Stimulated activated CD4-positive, alpha-beta T cell treated with anti-CD3 and anti-CD28 coated beads, Interleukin-1b, Interleukin-23, amount 100 ng/mL, for 1 hour (primary cell): ENCODE measurements around the gene C19orf33.
A peak's percentile ranks its signal among the peaks of the same experiment; 100 is the strongest.
"Not testable (repeated sequence)": the region's sequence is repeated elsewhere in the genome, so short reads cannot be mapped to it uniquely, and the experiment has no call there.

ENCODE experiments used
- DNase-seq, 2 donors: peaks; one replicate each; pipeline ENCODE4 v3.0.0-alpha.2; 2020; ENCODE audit warnings: low read depth in 2 of 2

C19orf33 gene

GRCh38 chr19:38303517-38304351 lies at the start of gene C19orf33:
C19orf33 (plus strand) TSS chr19:38304251; CDS start chr19:38304262, 11 bp downstream.
- DNase-seq = no peak

DNA sequence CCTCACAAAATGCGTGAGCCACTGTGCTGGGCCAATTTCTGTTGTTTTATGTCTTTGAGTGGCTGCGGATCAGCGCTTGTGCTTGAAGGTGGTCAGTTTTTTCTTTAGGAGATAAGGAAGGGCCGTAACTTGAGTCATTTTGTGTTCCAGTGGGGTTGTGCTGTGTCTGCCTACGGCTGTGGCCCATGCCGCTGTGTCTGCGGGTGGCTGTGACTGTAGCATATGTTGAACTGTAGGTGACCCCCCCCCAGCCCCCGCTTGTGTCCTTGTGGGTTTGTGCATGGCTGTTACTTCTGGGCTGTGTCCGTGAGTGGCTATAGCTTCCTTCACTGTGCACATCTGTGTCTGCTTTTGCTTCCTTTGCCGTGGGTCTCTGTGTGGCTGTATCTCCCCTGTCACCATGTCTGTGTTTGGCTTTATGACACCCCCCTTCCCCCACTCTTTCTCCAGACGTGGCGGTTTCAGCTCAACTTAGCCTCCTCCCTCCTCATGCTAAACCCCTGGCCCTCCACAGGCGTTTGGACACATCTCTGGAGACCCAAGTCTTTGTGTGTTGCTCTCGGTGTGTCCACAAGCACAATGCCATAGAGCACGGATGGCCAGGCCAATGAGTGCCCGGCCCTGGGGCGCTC lies 48.6 kb upstream of the C19orf33 start:
- no peak for DNase-seq

- not testable (repeated sequence) for DNase-seq
Observed at GRCh38 chr19:38261942-38262341, 42.1 kb upstream of the C19orf33 start.

- no peak for DNase-seq
Observed at GRCh38 chr19:38262585-38263268, 41.3 kb upstream of the C19orf33 start.

DNA sequence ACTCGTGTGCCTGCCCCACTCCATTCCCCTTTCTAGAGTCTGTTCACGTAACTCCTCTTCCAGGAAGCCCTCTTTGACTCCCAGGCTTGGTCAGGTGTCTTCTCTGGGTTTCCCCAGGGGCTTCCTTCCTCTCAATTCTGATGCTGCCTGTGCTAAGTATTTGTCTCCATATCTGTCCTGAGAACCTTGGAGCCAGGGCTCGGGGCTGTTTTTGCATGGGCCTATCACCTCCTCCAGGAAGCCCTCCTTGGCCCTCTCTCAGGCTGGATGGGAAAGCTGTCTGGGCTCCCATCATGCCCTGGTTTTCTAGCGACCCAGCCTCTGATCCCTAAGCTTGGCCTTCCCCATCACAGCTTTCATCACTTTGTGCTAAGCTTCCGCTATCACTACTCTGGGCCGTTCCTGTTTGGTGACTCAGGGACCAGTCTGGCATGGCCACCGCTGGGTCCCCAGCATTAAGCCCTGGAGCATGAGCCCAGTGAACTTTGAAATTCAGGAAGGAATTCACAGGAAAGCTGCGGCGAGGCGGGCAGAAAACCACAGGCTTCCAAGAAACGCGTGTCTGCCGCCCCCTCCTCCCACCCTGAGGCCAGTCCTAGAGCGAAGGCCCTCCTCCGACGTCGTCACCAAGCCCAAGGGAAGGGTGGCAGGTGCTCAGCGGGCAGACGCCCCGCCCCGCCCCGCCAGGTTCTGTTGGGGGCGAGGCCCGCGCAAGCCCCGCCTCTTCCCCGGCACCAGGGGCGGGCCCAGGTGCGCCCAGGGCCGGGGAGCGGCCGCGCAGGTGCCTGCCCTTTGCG lies 40.2 kb upstream of the C19orf33 start:
- peak; percentile 51 to 54 for DNase-seq

- no peak for DNase-seq
Observed at GRCh38 chr19:38264486-38265212, 39.4 kb upstream of the C19orf33 start, which contains the start of gene SPINT2. SPINT2 (plus strand) TSS chr19:38264573; CDS start chr19:38264893, 320 bp downstream.

GRCh38 chr19:38265213-38265861 lies 38.7 kb upstream of the C19orf33 start:
- DNase-seq = no peak

DNA sequence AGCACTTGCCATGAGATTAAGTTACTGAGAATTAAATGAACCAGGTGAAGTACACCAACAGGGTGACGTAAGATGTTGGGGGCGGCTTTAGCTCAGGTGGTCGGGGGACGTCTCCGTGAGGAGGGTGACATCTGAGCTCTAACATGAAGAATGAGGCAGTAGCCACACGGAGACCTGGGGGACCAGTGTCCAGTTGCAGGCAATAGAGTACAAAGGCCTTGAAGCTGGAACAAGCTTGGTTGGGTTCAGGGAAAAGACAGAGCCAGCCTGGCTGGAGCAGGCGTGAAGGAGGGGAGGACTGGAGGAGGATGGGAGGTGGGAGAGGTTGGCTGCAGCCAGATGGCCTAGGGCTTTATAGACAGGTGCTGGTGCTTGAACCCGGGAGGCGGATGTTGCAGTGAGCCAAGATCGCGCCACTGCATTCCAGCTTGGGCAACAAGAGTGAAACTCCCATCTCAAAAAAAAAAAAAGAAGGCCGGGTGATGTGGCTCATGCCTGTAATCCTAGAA lies 38.1 kb upstream of the C19orf33 start:
- DNase-seq = no peak

DNA sequence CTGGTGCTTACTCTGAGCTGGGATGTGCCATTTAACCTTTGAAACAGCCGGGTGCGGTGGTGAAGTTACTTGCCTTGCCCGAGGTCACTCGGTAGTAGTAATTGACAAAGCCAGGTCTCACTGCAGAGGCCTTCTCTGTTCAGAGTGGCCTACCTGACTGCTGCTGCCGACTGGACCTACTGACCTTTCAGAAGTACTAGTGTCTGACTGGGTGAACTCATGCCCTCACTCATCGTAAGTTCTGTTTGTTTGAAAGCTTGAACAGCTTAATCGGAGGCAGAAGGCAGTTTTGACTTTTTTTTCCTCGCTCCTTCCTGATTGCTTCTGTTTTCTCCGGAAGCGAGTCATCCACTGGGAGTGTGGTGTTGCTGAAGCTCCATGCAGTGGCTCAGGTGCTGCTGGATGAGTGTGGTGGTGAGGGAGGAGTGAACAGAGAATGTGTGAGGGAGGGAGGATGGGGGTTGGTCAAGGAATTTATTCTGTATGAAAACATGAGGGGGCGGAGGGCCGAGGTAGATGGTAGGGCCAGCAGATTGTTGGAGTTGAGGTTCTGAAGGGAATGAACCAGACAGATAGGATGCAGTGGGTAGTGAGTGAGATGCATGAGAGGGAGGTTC lies 37.0 kb upstream of the C19orf33 start:
- no peak for DNase-seq

DNA sequence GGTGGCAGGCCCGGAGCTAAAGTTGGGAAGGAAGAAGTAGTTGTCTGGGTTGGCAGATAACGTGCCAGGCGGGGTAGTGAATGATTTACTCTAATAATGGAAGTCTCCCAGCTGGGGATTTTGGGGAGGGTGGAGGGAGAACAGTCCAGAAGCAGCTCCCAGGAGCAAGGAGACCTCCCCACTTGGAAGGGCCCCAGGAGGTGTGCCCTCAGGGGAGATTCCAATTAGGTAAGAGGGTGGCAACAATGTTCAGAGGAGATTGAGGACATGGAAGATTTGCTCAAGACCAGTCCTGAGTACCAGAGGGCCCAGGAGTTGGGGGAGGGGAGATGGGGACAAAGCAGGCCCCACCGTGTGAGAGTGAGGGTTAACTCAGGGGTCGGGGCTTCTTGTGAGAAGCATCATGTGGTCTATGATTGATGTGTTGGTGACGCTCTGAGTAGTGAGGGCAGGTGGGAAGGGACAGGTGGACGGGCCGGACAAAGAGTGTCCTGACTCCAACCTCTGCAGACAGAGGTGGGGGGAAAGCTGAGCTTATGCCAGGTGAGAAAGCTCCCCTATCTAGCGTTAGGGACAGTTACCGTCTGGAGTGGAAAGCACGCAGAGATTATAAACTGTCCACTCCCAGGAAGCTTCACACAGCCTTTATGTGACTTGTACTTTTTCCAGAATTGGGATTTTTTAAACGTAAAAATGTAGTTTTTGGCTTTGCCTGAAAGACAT lies 36.1 kb upstream of the C19orf33 start:
- DNase-seq = no peak

- no peak for DNase-seq
Observed at GRCh38 chr19:38268539-38268938, 35.5 kb upstream of the C19orf33 start.

DNA sequence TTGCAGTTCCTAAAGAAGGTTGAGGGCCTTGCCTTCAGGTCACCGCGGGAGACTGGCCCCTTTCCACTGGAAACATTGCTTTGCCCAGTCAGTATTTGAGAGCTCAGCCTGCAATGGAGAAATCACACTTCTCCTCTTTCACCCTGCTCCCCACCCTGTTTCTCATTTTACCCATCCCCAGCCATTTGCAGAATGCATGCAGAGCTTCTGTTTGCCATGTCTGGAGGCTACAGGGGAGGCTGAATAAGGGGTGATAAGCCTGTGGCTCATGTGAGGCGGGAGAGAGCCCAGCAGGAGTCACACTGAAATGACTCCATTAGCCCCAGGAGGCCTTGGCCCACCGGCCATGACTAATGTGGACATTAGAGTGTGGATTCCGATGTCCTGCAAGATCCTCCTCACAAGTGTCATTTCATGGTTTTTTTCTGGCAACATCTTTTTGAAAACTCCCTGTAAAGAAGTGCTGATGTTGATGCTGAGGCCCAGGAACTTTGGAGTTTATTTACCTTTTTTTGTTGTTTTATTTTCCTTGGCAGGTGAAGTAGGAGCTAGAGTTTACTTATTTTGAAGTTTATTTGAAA lies 33.4 kb upstream of the C19orf33 start:
- no peak for DNase-seq

GRCh38 chr19:38273499-38273898 lies 30.6 kb upstream of the C19orf33 start:
- DNase-seq = no peak

GRCh38 chr19:38274739-38275138 lies 29.3 kb upstream of the C19orf33 start:
- no peak for DNase-seq

DNA sequence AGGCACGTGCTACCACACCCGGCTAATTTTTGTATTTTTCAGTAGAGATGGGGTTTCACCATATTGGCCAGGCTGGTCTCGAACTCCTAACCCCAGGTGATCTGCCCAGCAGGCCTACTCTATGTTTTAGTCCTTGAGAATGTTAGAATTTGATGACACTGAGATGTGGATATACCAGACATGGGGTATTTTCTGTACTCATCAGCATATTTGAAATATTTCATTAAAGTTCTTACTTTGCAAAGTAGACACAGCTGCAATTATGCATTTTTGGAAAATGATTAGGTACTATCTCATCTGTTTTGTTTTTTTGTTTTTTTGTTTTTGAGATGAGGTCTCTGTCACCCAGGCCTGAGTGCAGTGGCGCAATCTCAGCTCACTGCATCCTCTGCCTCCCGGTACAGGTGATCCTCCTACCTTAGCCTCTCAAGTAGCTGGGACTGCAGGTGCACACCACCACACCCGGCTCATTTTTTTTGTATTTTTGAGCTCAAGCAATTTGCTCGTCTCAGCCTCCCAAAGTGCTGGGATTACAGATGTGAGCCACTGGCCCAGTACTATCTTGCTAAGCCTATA lies 27.0 kb upstream of the C19orf33 start:
- DNase-seq = no peak

- DNase-seq = no peak
Observed at GRCh38 chr19:38277549-38277948, 26.5 kb upstream of the C19orf33 start.

GRCh38 chr19:38277969-38278680 lies 25.9 kb upstream of the C19orf33 start:
- DNase-seq = no peak

DNA sequence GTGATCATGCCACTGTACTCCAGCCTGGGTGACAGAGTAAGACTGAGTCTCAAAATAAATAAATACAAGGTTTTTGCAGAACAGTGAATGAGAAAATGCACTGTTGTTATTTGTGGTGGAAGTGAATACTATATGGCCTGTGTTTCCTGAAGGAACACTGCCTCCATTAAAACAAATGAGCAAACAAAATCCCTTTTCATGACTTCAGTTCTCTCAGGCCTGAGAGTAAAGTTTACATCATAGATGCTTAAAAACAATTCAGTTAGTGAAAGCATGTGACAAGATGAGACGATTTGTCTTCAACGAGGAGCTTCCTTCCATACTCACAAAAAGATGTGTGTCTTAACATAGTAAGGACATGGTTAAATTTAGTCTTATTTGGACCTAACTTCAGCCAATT lies 25.3 kb upstream of the C19orf33 start:
- no peak for DNase-seq
